Glutamatergic neuron (in vitro differentiated cells): Measurements from ENCODE around the gene CEP76. TPM values are rescaled to one million over a fixed set of nuclear protein-coding genes. Genes with fewer than 3 reads are reported as not detected.
A peak's percentile ranks its signal among the peaks of the same experiment; 100 is the strongest.

ENCODE experiments used
- DNase-seq: peaks from one replicate; pipeline ENCODE4 v3.0.0; 2022
- H3K27ac Mint-ChIP-seq: one replicate; pipeline ENCODE4 v1.8.0; 2020; ENCODE audit warnings: mild to moderate bottlenecking, mixed read lengths, inconsistent platforms; ENCODE audit not compliant: unreplicated experiment
- H3K27me3 Mint-ChIP-seq: one replicate; pipeline ENCODE4 v1.8.0; 2020; ENCODE audit warnings: mild to moderate bottlenecking, moderate library complexity, mixed read lengths, inconsistent platforms; ENCODE audit not compliant: unreplicated experiment
- H3K36me3 Mint-ChIP-seq: one replicate; pipeline ENCODE4 v1.8.0; 2020; ENCODE audit warnings: mild to moderate bottlenecking, mixed read lengths, inconsistent platforms; ENCODE audit not compliant: unreplicated experiment
- H3K4me1 Mint-ChIP-seq: one replicate; pipeline ENCODE4 v1.8.0; 2020; ENCODE audit warnings: mild to moderate bottlenecking, low read depth, mixed read lengths, inconsistent platforms; ENCODE audit not compliant: unreplicated experiment
- H3K4me3 Mint-ChIP-seq: one replicate; pipeline ENCODE4 v1.8.0; 2020; ENCODE audit warnings: mild to moderate bottlenecking, mixed read lengths, inconsistent platforms; ENCODE audit not compliant: unreplicated experiment
- H3K9me3 Mint-ChIP-seq: one replicate; pipeline ENCODE4 v1.8.0; 2020; ENCODE audit warnings: mild to moderate bottlenecking, moderate library complexity, mixed read lengths, inconsistent platforms; ENCODE audit not compliant: unreplicated experiment
- CTCF ChIP-seq: fragments of 200-600 bp; sonication (generic); IDR thresholded peaks from one replicate; pipeline ENCODE4 v1.5.0; 2021; ENCODE audit not compliant: partially characterized antibody, unreplicated experiment
- total RNA-seq: library from RNA; stranded (reverse); fragmentation: NEBNext Ultra II Directional; extraction: Animal tissue kit (Norgen Biotek cat#: 25700); gene quantifications from one replicate; pipeline ENCODE4 v1.2.1, GENCODE V29; 2021; ENCODE audit not compliant: unreplicated experiment

The CEP76 gene
- total RNA-seq, 1 donor from 2014 or later = 19.2 TPM

DNA sequence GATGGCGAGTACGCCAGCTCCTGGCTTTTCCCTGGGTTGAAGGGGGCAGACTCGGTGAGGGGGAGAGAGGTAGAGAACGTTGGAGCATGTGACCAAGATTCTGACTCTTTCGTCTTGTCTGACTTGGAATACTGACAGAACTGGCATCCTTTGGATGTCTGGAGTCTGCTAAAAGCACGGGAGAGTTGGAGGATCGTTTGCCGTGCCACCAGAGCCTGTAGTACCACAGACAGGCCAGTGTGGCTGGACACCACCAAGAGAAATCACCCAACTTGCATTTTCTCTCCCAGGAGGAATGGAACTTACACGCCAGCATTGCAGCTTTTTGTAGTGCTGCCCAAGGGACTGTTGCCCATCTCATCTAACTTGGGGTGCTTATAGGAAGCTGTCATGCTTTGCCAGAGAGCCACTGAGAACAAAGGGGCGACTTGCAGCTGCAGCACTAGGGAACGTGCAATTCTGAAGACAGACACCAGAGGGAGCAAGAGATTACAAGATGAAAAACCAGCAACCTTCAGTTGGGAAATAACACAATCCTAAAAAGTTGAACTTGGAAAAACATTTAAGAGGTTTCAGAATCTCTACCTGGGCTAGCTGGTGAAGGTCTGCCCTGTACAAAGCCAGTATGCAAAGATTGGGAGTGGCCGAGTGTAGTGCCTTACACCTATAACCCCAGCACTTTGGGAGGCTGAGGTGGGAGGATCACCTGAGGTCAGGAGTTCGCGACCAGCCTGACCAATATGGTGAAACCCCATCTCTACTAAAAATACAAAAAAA lies 24.4 kb upstream of the CEP76 start:
- TF ChIP-seq CTCF = peak; percentile 93
- DNase-seq = peak; percentile 60
- Mint-ChIP-seq H3K4me1 (no peaks in the 10 kb centered on the region), H3K36me3 (peaks cover 8% of the 10 kb centered on the region), H3K27me3 (peaks cover 2% of the 10 kb centered on the region), H3K27ac (no peak overlapping the region), H3K9me3 (peaks cover 2% of the 10 kb centered on the region), H3K4me3 (no peak overlapping the region)

- H3K4me1 Mint-ChIP-seq = no peaks in the 10 kb centered on the region
- H3K27ac Mint-ChIP-seq = no peak overlapping the region
- H3K36me3 Mint-ChIP-seq = peaks cover 8% of the 10 kb centered on the region
Measured at GRCh38 chr18:12726331-12726730, 23.8 kb upstream of the CEP76 start.

DNA sequence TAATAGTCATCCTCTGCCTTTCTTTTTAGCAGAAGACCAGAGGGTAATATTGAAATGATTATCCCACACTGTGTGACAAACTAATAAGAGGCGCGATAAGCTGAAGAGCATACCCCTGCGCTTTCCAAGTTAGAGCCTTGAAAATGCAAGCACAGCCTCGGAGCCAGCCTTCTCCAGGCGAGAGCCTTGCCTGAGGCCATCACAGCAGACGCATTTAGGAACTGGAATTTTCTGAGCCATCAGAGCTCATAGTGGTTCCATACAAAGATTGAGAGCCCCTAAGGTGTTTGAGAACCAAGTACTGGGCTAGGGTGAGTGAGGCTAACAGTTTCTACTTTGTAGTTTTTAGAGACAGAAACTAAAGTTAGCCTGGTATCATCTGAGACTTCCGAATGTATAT lies 20.2 kb upstream of the CEP76 start:
- no peaks in the 10 kb centered on the region for H3K4me1 Mint-ChIP-seq
- DNase-seq = no peak
- H3K27ac Mint-ChIP-seq = no peak overlapping the region
- H3K36me3 Mint-ChIP-seq = no peaks in the 10 kb centered on the region
- H3K27me3 Mint-ChIP-seq = no peaks in the 10 kb centered on the region
- no peaks in the 10 kb centered on the region for H3K9me3 Mint-ChIP-seq
- no peak for TF ChIP-seq CTCF
- H3K4me3 Mint-ChIP-seq = no peak overlapping the region

More at GRCh38 chr18:12726331-12726730, 23.8 kb upstream of the CEP76 start:
- Mint-ChIP-seq H3K27me3 (peaks cover 2% of the 10 kb centered on the region), H3K9me3 (peaks cover 2% of the 10 kb centered on the region), H3K4me3 (no peak overlapping the region)
- no peak for DNase-seq
- TF ChIP-seq CTCF = no peak

DNA sequence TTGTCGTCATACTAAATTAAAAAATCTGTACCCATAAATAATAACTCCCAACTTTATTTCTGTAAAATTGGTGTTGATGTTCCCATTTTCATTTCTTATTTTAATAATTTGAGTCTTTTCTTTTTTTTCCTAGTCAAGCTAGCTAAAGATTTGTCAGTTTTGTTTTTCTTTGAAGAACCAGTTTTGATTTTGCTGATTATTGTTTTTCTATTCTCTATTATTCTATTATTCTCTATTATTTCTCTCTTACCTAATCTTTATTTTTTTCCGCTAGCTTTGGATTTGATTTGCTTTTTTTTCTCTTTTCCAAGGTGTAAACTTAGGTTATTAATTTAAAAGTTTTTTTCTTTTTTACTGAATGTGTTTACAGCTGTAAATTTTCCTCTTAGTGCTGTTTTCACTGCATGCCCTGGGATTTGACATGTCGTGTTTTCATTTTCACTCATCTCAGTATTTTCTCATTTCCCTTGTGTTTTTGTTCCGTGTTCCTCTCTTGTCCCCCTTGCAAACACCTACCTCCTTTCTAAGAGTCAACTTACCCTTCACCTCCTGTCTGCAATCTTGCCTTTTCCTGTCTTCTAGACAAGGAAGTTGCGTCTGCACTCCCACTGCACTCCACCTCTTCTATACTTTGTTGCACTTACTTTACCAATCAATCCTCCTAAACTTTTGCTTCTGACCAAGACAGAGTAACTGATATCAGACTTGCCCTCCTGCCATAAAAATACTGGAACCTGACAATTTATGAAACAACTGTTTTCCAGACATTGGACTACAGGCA lies 19.2 kb upstream of the CEP76 start:
- Mint-ChIP-seq H3K9me3 (no peaks in the 10 kb centered on the region), H3K36me3 (no peaks in the 10 kb centered on the region), H3K4me3 (no peak overlapping the region), H3K27me3 (no peaks in the 10 kb centered on the region), H3K27ac (no peak overlapping the region), H3K4me1 (no peaks in the 10 kb centered on the region)
- TF ChIP-seq CTCF = no peak
- no peak for DNase-seq

GRCh38 chr18:12711446-12711845 lies 8.9 kb upstream of the CEP76 start:
- Mint-ChIP-seq H3K9me3 (no peaks in the 10 kb centered on the region), H3K27ac (peak overlapping the region; percentile 62), H3K27me3 (no peaks in the 10 kb centered on the region), H3K36me3 (no peaks in the 10 kb centered on the region), H3K4me1 (no peaks in the 10 kb centered on the region), H3K4me3 (no peak overlapping the region)
- no peak for DNase-seq
- no peak for TF ChIP-seq CTCF
